BLaER1 (cell line): ENCODE results near the gene MAT1A.

Experiments used
- H3K27ac ChIP-seq: shearing (Covaris generic); formaldehyde crosslinking; 2 replicates; pipeline ENCODE4 v1.8.1; 2022
- H3K27me3 ChIP-seq: shearing (Covaris generic); formaldehyde crosslinking; 2 replicates; pipeline ENCODE4 v1.8.1; 2022
- H3K36me3 ChIP-seq: shearing (Covaris generic); formaldehyde crosslinking; 2 replicates; pipeline ENCODE4 v1.8.1; 2022
- H3K4me1 ChIP-seq: shearing (Covaris generic); formaldehyde crosslinking; 2 replicates; pipeline ENCODE4 v1.8.1; 2022
- H3K4me2 ChIP-seq: shearing (Covaris generic); formaldehyde crosslinking; 2 replicates; pipeline ENCODE4 v1.8.1; 2022
- H3K4me3 ChIP-seq: shearing (Covaris generic); formaldehyde crosslinking; 2 replicates; pipeline ENCODE4 v1.8.1; 2022
- H3K9ac ChIP-seq: shearing (Covaris generic); formaldehyde crosslinking; 2 replicates; pipeline ENCODE4 v1.8.1; 2022
- H3K9me3 ChIP-seq: shearing (Covaris generic); formaldehyde crosslinking; 2 replicates; pipeline ENCODE4 v1.8.1; 2022
- H4K20me1 ChIP-seq: shearing (Covaris generic); formaldehyde crosslinking; 2 replicates; pipeline ENCODE4 v1.8.1; 2022
- Cebpa-rat ChIP-seq: shearing (Covaris generic); IDR thresholded peaks from 2 replicates; pipeline ENCODE4 v1.8.1; 2022

Gene MAT1A

DNA sequence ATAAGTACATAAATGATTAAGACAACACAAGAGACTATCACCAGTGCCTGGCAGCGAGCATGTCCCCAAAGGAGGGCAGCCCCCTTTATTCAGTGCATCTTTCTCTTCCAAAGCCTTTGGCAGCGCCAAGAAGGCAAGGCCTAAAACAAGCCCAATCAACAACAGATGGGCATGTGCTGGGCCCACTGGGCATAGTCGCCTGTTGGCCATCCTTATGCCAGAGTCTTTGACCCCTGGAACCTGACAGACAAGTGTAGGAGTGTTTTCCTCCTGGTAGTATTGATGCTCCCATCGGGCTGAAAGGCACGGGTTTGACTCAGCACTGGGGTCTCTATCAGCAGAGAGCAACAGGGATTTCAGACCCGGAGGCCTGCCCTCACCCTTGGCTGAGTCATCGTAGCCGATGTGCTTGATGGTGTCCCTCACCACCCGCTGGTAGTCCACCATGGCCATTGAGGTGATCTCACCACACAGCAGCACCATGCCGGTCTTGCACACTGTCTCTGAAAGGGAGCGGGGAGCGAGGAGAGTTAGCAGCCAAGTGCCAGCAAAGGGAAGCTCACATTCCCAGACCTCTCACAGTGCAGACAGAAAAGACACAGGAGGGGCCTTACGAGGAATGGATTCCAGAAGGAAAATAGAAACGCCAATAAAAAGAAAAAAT is 5.8 kb downstream of the MAT1A start:
- H3K9me3 ChIP-seq, result no peaks in the 10 kb centered on the region
- H3K36me3 ChIP-seq, result no peaks in the 10 kb centered on the region
- no peak overlapping the region for H3K9ac ChIP-seq
- no peaks in the 10 kb centered on the region for H3K27me3 ChIP-seq
- no peak overlapping the region for H3K4me3 ChIP-seq
- peaks cover 42% of the 10 kb centered on the region for H3K4me1 ChIP-seq
- no peak for TF ChIP-seq Cebpa-rat
- no peak overlapping the region for H3K4me2 ChIP-seq
- H4K20me1 ChIP-seq, result no peaks in the 10 kb centered on the region
- no peak overlapping the region for H3K27ac ChIP-seq

DNA sequence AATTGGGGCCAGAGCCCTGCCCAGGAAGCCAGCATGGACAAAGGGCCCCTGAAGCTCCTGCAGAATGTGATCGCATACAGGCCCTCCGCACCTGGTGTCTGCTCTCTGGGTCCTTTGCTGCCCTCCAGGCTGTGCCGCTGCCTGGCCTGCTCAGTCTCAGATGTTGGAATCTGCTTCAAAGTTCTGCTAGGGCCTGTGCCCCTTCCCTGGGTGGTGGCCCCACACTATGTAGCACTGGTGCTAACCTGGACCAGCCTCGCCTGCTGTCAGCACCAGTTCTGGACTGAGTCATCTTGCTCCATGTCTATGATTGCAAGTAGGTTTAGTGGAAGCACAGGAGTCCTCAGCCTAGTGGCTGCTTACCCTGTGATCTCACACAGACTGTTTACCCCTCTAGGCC is 6.3 kb downstream of the MAT1A start:
- no peaks in the 10 kb centered on the region for H4K20me1 ChIP-seq
- H3K36me3 ChIP-seq, result no peaks in the 10 kb centered on the region
- TF ChIP-seq Cebpa-rat, result no peak
- H3K9ac ChIP-seq, result no peak overlapping the region
- H3K27ac ChIP-seq, result no peak overlapping the region
- H3K9me3 ChIP-seq, result no peaks in the 10 kb centered on the region
- H3K4me1 ChIP-seq, result peaks cover 36% of the 10 kb centered on the region
- no peak overlapping the region for H3K4me2 ChIP-seq
- H3K27me3 ChIP-seq, result no peaks in the 10 kb centered on the region
- no peak overlapping the region for H3K4me3 ChIP-seq

DNA sequence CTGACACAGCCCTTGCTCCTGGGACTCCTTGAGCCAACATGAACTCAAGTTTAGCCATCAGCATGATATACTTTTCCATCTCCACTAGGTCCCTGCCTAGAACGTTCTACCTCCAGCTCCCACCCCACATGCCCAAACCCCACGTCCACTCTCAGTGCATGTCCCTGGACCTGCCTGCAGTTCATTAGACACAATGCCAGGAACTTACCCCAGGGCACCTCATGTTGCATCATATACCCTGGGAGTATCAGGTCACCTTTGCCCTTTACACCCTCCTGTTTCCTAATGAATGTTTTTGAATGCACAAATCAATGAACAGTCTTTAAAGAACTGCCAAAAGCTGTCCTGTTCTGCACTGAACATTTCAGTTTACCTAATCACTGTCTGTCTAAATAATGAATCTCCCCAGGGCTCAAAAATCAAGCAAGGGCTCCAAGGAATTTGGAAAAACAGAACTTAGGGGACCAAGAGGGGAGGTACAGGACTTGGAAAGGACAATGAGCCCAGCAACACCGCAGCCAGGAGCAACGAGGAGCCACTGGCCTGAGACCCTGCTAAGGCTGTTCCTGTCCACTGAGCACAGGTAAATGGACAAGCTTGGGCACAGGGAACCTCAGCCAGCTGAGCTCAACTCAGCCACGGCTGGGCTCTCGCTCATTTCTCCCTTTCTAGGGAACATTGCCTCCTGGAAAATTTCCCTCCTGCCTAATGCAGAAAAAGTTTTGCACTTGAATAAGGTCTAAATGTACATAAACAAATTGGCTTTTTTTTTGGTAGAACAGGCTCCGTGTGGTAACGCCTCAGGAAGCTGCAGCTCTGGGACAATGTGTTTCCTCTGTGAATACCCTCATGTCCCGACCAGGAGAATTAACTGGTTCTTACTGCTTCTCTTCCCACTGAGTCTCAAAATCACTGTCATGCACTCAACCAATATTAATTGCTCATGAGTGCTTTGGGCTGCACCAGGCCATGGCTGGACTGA is 7.4 kb downstream of the MAT1A start:
- H3K9me3 ChIP-seq, result no peaks in the 10 kb centered on the region
- H3K27me3 ChIP-seq, result no peaks in the 10 kb centered on the region
- no peak overlapping the region for H3K4me3 ChIP-seq
- no peak overlapping the region for H3K27ac ChIP-seq
- TF ChIP-seq Cebpa-rat, result no peak
- H3K4me2 ChIP-seq, result peak overlapping the region; percentile 34
- H4K20me1 ChIP-seq, result no peaks in the 10 kb centered on the region
- no peaks in the 10 kb centered on the region for H3K36me3 ChIP-seq
- H3K9ac ChIP-seq, result no peak overlapping the region
- peaks cover 30% of the 10 kb centered on the region for H3K4me1 ChIP-seq

DNA sequence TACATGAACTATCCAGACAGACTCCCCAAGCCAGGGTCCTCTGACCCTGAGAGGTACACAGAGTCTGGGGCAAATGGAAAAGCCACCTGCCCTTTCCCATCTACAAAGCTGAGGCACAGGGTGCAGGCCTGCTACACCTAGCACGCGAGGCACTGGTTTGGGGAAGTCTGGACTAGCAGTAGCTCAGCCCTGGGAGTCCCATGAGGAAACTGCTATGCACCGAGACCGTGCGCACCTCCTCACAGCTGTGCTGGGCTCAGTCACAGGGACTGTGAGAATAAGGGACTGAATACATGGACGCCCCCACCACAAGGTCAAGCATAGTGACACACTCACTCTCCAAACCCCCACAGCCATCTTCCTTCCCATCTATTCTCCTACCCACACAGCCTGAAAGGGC is 8.2 kb downstream of the MAT1A start:
- Histone ChIP-seq H3K9me3 (no peaks in the 10 kb centered on the region), H3K9ac (no peak overlapping the region), H3K27me3 (no peaks in the 10 kb centered on the region)

DNA sequence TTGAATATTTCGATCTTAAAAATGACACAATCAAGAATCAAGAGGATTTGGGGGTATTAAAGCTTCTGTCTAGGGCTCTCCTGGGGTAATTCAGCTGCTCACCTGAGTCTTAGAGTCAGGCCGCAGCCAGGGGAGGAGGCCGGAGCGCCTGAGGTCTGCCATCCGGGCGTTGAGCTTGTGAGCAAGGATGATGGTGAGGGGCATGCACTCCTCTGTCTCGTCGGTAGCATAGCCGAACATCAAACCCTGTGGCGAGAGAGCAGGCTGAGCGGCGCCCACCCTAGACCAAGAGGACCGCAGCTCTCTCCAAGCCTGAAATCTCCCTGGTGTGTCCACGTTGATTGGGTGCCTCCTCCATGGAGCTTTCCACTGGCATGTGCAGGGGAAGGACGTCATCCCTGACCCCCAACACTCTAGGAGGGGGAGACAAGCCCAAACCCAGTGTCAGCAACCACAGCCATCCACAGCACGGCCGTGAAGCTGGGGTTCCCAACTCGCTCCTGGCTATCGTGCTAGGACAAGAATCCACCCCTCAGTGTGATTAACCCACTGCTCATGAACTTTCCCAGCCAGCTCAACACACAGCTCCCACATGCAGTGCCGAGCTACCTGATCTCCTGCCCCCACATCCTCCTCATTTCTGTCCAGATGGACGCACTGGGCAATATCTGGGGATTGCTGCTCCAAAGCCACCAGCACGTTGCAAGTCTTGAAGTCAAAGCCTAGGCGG is 9.2 kb downstream of the MAT1A start:
- Histone ChIP-seq H3K4me2 (no peak overlapping the region), H3K9ac (no peak overlapping the region), H3K4me1 (peaks cover 28% of the 10 kb centered on the region), H3K27me3 (no peaks in the 10 kb centered on the region), H3K36me3 (no peaks in the 10 kb centered on the region), H4K20me1 (no peaks in the 10 kb centered on the region), H3K27ac (no peak overlapping the region), H3K9me3 (no peaks in the 10 kb centered on the region), H3K4me3 (no peak overlapping the region)
- TF ChIP-seq Cebpa-rat, result no peak

More for the DNA sequence above, 8.2 kb downstream of the MAT1A start:
- Histone ChIP-seq H3K4me3 (no peak overlapping the region), H3K36me3 (no peaks in the 10 kb centered on the region), H3K27ac (no peak overlapping the region), H3K4me1 (peaks cover 30% of the 10 kb centered on the region), H4K20me1 (no peaks in the 10 kb centered on the region), H3K4me2 (peak overlapping the region; percentile 34)
- no peak for TF ChIP-seq Cebpa-rat

DNA sequence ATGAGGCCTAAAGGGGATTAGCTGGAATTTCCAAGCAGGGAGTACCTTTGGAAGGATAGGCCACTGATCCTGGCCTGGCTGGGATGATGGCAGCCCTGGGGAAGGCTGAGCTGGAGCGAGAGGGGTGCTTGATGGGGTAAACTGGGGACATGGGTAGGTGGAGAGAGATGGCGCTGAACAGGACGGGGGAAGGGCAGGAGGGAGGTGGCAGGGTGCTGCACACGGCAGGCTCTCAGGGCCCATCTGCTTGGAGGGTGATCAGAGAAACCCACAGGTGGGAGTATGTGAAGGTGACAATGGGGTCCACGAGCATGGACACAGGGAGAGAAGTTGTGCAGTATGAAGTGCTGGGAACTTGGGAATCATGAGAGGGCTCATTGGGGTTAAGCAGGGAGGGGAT is 10.3 kb downstream of the MAT1A start:
- Histone ChIP-seq H3K4me3 (no peak overlapping the region), H3K4me1 (peaks cover 24% of the 10 kb centered on the region), H3K27ac (no peak overlapping the region), H3K36me3 (no peaks in the 10 kb centered on the region), H3K9ac (no peak overlapping the region), H3K9me3 (no peaks in the 10 kb centered on the region), H3K4me2 (no peak overlapping the region), H4K20me1 (no peaks in the 10 kb centered on the region), H3K27me3 (no peaks in the 10 kb centered on the region)
- TF ChIP-seq Cebpa-rat, result no peak

DNA sequence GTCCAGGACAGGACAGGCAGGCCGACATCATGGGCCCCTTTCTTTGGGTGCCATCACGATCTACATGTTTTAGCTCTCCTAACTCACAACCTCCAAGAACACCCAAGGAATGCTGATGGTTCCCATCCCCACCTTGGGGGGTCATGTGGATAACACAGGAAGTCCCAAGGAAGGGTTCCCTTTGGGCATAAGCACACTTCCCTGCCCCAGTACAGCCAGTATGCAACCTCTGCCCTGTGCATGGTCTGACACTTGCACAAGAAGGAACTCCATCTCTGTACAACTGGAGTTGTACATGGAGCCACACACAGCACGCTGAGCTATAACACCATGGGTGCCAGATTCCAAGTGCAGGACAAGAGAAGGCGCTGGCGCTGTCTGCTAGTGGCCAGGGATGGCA is 11.0 kb downstream of the MAT1A start:
- Histone ChIP-seq H3K27me3 (no peaks in the 10 kb centered on the region), H3K36me3 (no peaks in the 10 kb centered on the region), H3K4me1 (peaks cover 24% of the 10 kb centered on the region), H3K27ac (no peak overlapping the region), H3K9ac (no peak overlapping the region), H3K4me2 (no peak overlapping the region), H3K9me3 (no peaks in the 10 kb centered on the region), H3K4me3 (no peak overlapping the region), H4K20me1 (no peaks in the 10 kb centered on the region)
- no peak for TF ChIP-seq Cebpa-rat

DNA sequence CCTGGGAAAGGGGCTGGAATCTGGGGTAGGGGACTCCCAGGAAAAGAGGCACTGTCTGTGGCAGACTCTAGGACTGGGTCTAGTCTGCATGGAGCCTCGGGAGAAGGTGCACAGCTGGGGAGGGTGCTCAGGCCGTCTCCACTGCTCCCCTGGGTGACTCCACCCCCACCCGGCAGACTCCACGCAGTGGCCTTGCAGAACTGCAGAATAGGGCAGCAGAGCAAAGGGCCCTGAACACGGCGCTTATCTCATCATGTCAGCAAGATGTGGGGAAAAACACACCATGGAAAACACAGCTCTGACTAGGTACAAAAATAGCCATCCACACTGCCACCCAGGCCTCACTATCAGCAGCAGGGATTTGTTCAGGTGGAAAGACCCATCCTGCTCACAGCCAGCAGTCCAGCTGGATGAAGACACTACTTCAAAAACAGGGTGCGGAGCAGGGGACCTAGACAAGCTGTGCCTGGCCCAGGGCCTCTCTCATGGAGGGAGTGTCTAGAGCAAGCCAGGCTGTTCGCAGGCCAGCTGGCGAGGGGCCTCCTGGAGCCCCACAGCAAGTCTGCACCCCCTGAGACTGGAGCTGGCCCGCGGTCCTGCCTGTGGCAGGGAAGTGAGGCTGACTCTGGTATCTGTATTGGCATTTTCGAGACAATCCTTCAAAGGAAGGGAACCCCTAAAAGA is 11.7 kb downstream of the MAT1A start:
- Histone ChIP-seq H3K4me1 (peaks cover 21% of the 10 kb centered on the region), H3K27ac (no peak overlapping the region), H3K9me3 (no peaks in the 10 kb centered on the region), H3K27me3 (no peaks in the 10 kb centered on the region), H3K4me3 (no peak overlapping the region), H3K4me2 (no peak overlapping the region), H3K36me3 (no peaks in the 10 kb centered on the region), H3K9ac (no peak overlapping the region), H4K20me1 (no peaks in the 10 kb centered on the region)
- no peak for TF ChIP-seq Cebpa-rat

DNA sequence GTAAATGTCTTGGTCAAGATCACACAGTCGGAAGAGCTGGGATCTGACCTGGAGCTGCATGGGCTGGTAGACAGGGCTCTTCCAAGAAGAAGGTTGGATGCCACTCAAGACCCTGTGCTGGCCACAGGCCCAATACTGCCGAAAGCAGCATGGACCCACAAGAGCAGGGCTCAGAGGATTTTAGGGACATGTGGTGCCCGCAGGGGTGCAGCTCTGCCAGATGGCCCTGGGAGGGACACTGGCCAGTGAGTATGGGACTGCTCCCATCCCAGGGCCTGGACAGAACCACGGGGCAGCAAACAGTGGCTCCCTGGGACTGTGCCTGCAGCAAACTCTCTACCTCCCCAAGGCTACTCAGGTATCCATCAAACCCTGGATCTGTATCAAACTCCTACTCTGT is 12.4 kb downstream of the MAT1A start:
- no peak overlapping the region for H3K9ac ChIP-seq
- peaks cover 20% of the 10 kb centered on the region for H3K4me1 ChIP-seq
- H3K36me3 ChIP-seq, result no peaks in the 10 kb centered on the region
- no peak overlapping the region for H3K4me2 ChIP-seq
- no peak overlapping the region for H3K27ac ChIP-seq
- H3K4me3 ChIP-seq, result no peak overlapping the region
- no peak for TF ChIP-seq Cebpa-rat
- H3K9me3 ChIP-seq, result no peaks in the 10 kb centered on the region
- H3K27me3 ChIP-seq, result no peaks in the 10 kb centered on the region
- no peaks in the 10 kb centered on the region for H4K20me1 ChIP-seq
